ENCODE measurements around the gene LRCOL1. TPM values are rescaled to one million over a fixed set of nuclear protein-coding genes. Genes with fewer than 3 reads are reported as not detected.

Gene LRCOL1
- total RNA-seq, 2 experiments from 2014 or later = not detected

GRCh38 chr12:132642846-132643835 lies 32.8 kb upstream of the LRCOL1 start:
- POLR2A ChIA-PET = interaction anchor here (0.7 kb wide), 1 partner anchor 75 kb away, joined by 4 read pairs; no protein-coding TSS in a partner anchor
- no peak for DNase-seq
- no peak for ATAC-seq (ENCODE audit: low read depth)
- peaks cover 8% of the 10 kb centered on the region for H3K4me1 Mint-ChIP-seq
- H3K4me3 Mint-ChIP-seq = no peak overlapping the region
- H3K27ac Mint-ChIP-seq = peak overlapping the region; percentile 30
- no peaks in the 10 kb centered on the region for H3K27me3 Mint-ChIP-seq
- H3K36me3 Mint-ChIP-seq = peaks cover 22% of the 10 kb centered on the region
- H3K9me3 Mint-ChIP-seq = no peaks in the 10 kb centered on the region

GRCh38 chr12:132641811-132642650 lies 31.6 kb upstream of the LRCOL1 start:
- Mint-ChIP-seq H3K4me1 (peaks cover 14% of the 10 kb centered on the region), H3K27ac (no peak overlapping the region)
- no peak for ATAC-seq (ENCODE audit: low read depth)

GRCh38 chr12:132640936-132641335 lies 30.6 kb upstream of the LRCOL1 start:
- POLR2A ChIA-PET = no interaction called here
- no peak for ATAC-seq (ENCODE audit: low read depth)
- Mint-ChIP-seq H3K27ac (no peak overlapping the region), H3K36me3 (peaks cover 24% of the 10 kb centered on the region), H3K9me3 (no peaks in the 10 kb centered on the region), H3K4me3 (no peak overlapping the region), H3K4me1 (peaks cover 14% of the 10 kb centered on the region), H3K27me3 (no peaks in the 10 kb centered on the region)
- no peak for DNase-seq

More at GRCh38 chr12:132641811-132642650, 31.6 kb upstream of the LRCOL1 start:
- POLR2A ChIA-PET = no interaction called here
- H3K4me3 Mint-ChIP-seq = no peak overlapping the region
- no peak for DNase-seq
- no peaks in the 10 kb centered on the region for H3K9me3 Mint-ChIP-seq
- no peaks in the 10 kb centered on the region for H3K27me3 Mint-ChIP-seq
- peaks cover 23% of the 10 kb centered on the region for H3K36me3 Mint-ChIP-seq

- DNase-seq (no peak), ATAC-seq (ENCODE audit: low read depth) (no peak)
- peaks cover 29% of the 10 kb centered on the region for H3K36me3 Mint-ChIP-seq
- H3K9me3 Mint-ChIP-seq = no peaks in the 10 kb centered on the region
- H3K4me1 Mint-ChIP-seq = peaks cover 14% of the 10 kb centered on the region
- H3K4me3 Mint-ChIP-seq = no peak overlapping the region
- POLR2A ChIA-PET = no interaction called here
- no peaks in the 10 kb centered on the region for H3K27me3 Mint-ChIP-seq
- H3K27ac Mint-ChIP-seq = no peak overlapping the region
Observed at GRCh38 chr12:132639956-132640520, 29.7 kb upstream of the LRCOL1 start.

- Mint-ChIP-seq H3K4me1 (peaks cover 15% of the 10 kb centered on the region), H3K27ac (no peak overlapping the region), H3K36me3 (peaks cover 33% of the 10 kb centered on the region), H3K4me3 (no peak overlapping the region), H3K27me3 (no peaks in the 10 kb centered on the region), H3K9me3 (no peaks in the 10 kb centered on the region)
- ATAC-seq (ENCODE audit: low read depth) = peak; percentile 16
- DNase-seq = no peak
- POLR2A ChIA-PET = interaction anchor here (1.1 kb wide), 1 partner anchor 71 kb away, joined by 3 read pairs; the partner anchor contains the start of gene PGAM5
Observed at GRCh38 chr12:132638541-132639408, 28.4 kb upstream of the LRCOL1 start.

GRCh38 chr12:132637811-132638210 lies 27.4 kb upstream of the LRCOL1 start:
- Mint-ChIP-seq H3K9me3 (no peaks in the 10 kb centered on the region), H3K27me3 (no peaks in the 10 kb centered on the region), H3K4me1 (peaks cover 15% of the 10 kb centered on the region), H3K27ac (no peak overlapping the region), H3K4me3 (no peak overlapping the region), H3K36me3 (peaks cover 37% of the 10 kb centered on the region)
- no peak for ATAC-seq (ENCODE audit: low read depth)
- no peak for DNase-seq
- POLR2A ChIA-PET = interaction anchor here (0.7 kb wide), 1 partner anchor 629 kb away, joined by 4 read pairs; no protein-coding TSS in a partner anchor

GRCh38 chr12:132635076-132635955 lies 24.9 kb upstream of the LRCOL1 start:
- Mint-ChIP-seq H3K4me1 (peaks cover 10% of the 10 kb centered on the region), H3K4me3 (no peak overlapping the region), H3K27me3 (no peaks in the 10 kb centered on the region), H3K27ac (no peak overlapping the region), H3K9me3 (no peaks in the 10 kb centered on the region), H3K36me3 (peaks cover 46% of the 10 kb centered on the region)
- POLR2A ChIA-PET = no interaction called here
- ATAC-seq (ENCODE audit: low read depth) = no peak
- no peak for DNase-seq

GRCh38 chr12:132634411-132634990 lies 24.1 kb upstream of the LRCOL1 start:
- peak overlapping the region; percentile 54 for H3K27ac Mint-ChIP-seq
- DNase-seq = no peak
- POLR2A ChIA-PET = no interaction called here

GRCh38 chr12:132633901-132634300 lies 23.5 kb upstream of the LRCOL1 start:
- no peak overlapping the region for H3K27ac Mint-ChIP-seq
- POLR2A ChIA-PET = no interaction called here
- ATAC-seq (ENCODE audit: low read depth) (no peak), DNase-seq (no peak)
- no peaks in the 10 kb centered on the region for H3K9me3 Mint-ChIP-seq
- H3K4me3 Mint-ChIP-seq = no peak overlapping the region
- peaks cover 10% of the 10 kb centered on the region for H3K4me1 Mint-ChIP-seq
- peaks cover 47% of the 10 kb centered on the region for H3K36me3 Mint-ChIP-seq
- H3K27me3 Mint-ChIP-seq = no peaks in the 10 kb centered on the region

More at GRCh38 chr12:132634411-132634990, 24.1 kb upstream of the LRCOL1 start:
- H3K27me3 Mint-ChIP-seq = no peaks in the 10 kb centered on the region
- H3K9me3 Mint-ChIP-seq = no peaks in the 10 kb centered on the region
- H3K36me3 Mint-ChIP-seq = peaks cover 49% of the 10 kb centered on the region
- H3K4me1 Mint-ChIP-seq = peaks cover 10% of the 10 kb centered on the region
- ATAC-seq (ENCODE audit: low read depth) = no peak
- H3K4me3 Mint-ChIP-seq = no peak overlapping the region

- H3K9me3 Mint-ChIP-seq = no peaks in the 10 kb centered on the region
- no peak overlapping the region for H3K4me3 Mint-ChIP-seq
- peaks cover 49% of the 10 kb centered on the region for H3K36me3 Mint-ChIP-seq
- ATAC-seq (ENCODE audit: low read depth) = no peak
- H3K27ac Mint-ChIP-seq = no peak overlapping the region
- DNase-seq = no peak
- POLR2A ChIA-PET = no interaction called here
- H3K4me1 Mint-ChIP-seq = peaks cover 10% of the 10 kb centered on the region
- H3K27me3 Mint-ChIP-seq = no peaks in the 10 kb centered on the region
Observed at GRCh38 chr12:132633398-132633797, 23.0 kb upstream of the LRCOL1 start.

GRCh38 chr12:132632521-132633228 lies 22.3 kb upstream of the LRCOL1 start:
- DNase-seq (no peak), ATAC-seq (ENCODE audit: low read depth) (no peak)
- Mint-ChIP-seq H3K36me3 (peaks cover 44% of the 10 kb centered on the region), H3K4me1 (peaks cover 6% of the 10 kb centered on the region), H3K4me3 (no peak overlapping the region), H3K9me3 (no peaks in the 10 kb centered on the region), H3K27ac (no peak overlapping the region), H3K27me3 (no peaks in the 10 kb centered on the region)
- POLR2A ChIA-PET = no interaction called here
